ENCODE data around the gene EGR2.
"Not testable (repeated sequence)": the region's sequence is repeated elsewhere in the genome, so short reads cannot be mapped to it uniquely, and the experiment has no call there.

Gene EGR2

DNA sequence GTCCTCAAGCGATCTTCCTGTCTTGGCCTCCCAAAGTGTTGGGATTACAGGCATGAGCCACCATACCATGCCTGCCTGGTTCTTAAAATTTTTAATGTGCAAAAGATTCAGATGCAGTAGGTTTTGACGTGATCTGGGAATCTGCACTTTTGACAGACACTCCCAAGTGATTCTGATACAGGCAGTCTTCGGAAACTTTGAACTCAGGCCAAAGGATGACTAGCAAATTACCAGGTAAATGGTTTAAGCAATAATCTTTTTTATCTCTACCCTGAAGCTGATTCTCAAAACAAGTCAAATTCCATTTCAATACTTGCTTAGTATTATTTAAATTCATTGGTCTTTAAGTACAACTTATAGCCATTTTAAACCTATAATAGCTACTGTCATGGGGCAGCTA, 14.3 kb downstream of the EGR2 start:
- no peak overlapping the region for H2AFZ ChIP-seq (ENCODE audit: low read depth, low read length)
- H3K4me3 ChIP-seq (ENCODE audit: low read length): no peak overlapping the region
- no peaks in the 10 kb centered on the region for H3K27me3 ChIP-seq (ENCODE audit: insufficient read depth, low read length)
- H3K4me1 ChIP-seq (ENCODE audit: insufficient read depth, low read length): peaks cover 14% of the 10 kb centered on the region
- no peaks in the 10 kb centered on the region for H3K9me3 ChIP-seq (ENCODE audit: low read length)
- no peaks in the 10 kb centered on the region for H3K36me3 ChIP-seq (ENCODE audit: insufficient read depth, low read length)

GRCh38 chr10:62796896-62797295, 19.3 kb downstream of the EGR2 start:
- Histone ChIP-seq H3K4me3 (ENCODE audit: low read length) (no peak overlapping the region), H3K36me3 (ENCODE audit: insufficient read depth, low read length) (no peaks in the 10 kb centered on the region), H3K27me3 (ENCODE audit: insufficient read depth, low read length) (no peaks in the 10 kb centered on the region), H3K4me1 (ENCODE audit: insufficient read depth, low read length) (no peaks in the 10 kb centered on the region), H2AFZ (ENCODE audit: low read depth, low read length) (no peak overlapping the region), H3K9me3 (ENCODE audit: low read length) (no peaks in the 10 kb centered on the region)

DNA sequence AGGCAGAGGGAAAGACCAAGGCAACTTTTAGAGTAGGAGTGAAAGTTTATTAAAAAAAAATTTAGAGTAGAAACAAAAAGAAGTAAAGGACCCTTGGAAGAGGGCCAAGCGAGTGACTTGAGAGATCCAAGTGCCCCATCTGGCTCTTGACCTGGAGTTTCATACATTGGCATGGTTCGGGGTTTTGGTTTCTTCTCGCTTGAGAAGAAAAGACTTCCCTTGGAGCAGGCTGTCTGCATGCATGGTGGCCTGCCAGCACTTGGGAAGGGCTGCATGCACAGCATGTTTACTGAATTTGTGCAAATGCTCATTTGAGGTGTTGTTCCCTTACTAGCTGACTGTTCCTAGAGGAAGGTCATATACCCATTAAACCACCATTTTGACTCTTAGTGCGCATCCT, 20.4 kb downstream of the EGR2 start:
- Histone ChIP-seq H3K4me1 (ENCODE audit: insufficient read depth, low read length) (no peaks in the 10 kb centered on the region), H2AFZ (ENCODE audit: low read depth, low read length) (no peak overlapping the region)

GRCh38 chr10:62795100-62795499, 21.1 kb downstream of the EGR2 start:
- no peaks in the 10 kb centered on the region for H3K4me1 ChIP-seq (ENCODE audit: insufficient read depth, low read length)
- H3K9me3 ChIP-seq (ENCODE audit: low read length): no peaks in the 10 kb centered on the region
- H3K27me3 ChIP-seq (ENCODE audit: insufficient read depth, low read length): no peaks in the 10 kb centered on the region
- no peaks in the 10 kb centered on the region for H3K36me3 ChIP-seq (ENCODE audit: insufficient read depth, low read length)
- no peak overlapping the region for H2AFZ ChIP-seq (ENCODE audit: low read depth, low read length)
- H3K4me3 ChIP-seq (ENCODE audit: low read length): no peak overlapping the region

More for the DNA sequence above, 20.4 kb downstream of the EGR2 start:
- H3K36me3 ChIP-seq (ENCODE audit: insufficient read depth, low read length): no peaks in the 10 kb centered on the region
- no peaks in the 10 kb centered on the region for H3K27me3 ChIP-seq (ENCODE audit: insufficient read depth, low read length)
- no peaks in the 10 kb centered on the region for H3K9me3 ChIP-seq (ENCODE audit: low read length)
- H3K4me3 ChIP-seq (ENCODE audit: low read length): no peak overlapping the region

- Histone ChIP-seq H3K4me3 (ENCODE audit: low read length) (no peak overlapping the region), H3K4me1 (ENCODE audit: insufficient read depth, low read length) (no peaks in the 10 kb centered on the region), H2AFZ (ENCODE audit: low read depth, low read length) (no peak overlapping the region), H3K36me3 (ENCODE audit: insufficient read depth, low read length) (no peaks in the 10 kb centered on the region), H3K27me3 (ENCODE audit: insufficient read depth, low read length) (no peaks in the 10 kb centered on the region), H3K9me3 (ENCODE audit: low read length) (no peaks in the 10 kb centered on the region)
Observed at GRCh38 chr10:62794306-62794705, 21.9 kb downstream of the EGR2 start.

DNA sequence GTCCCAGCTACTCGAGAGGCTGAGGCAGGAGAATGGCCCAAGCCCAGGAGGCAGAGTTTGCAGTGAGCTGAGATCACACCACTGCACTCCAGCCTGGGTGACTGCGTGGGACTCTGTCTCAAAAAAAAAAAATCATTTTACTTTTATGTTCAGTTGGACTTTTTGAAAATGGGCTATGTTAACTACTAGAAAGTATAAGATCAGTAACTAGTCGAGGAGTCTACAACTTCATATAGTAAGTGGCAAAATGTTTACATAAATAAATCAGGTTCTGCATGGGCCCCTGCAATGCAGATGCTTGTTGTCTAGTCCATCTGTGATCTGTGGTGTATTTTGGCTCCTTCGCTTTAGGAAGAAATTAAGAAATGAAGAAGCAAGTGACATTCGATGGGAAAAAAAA, 23.9 kb downstream of the EGR2 start:
- Histone ChIP-seq H3K9me3 (ENCODE audit: low read length) (no peaks in the 10 kb centered on the region), H3K4me1 (ENCODE audit: insufficient read depth, low read length) (no peaks in the 10 kb centered on the region), H2AFZ (ENCODE audit: low read depth, low read length) (no peak overlapping the region), H3K36me3 (ENCODE audit: insufficient read depth, low read length) (no peaks in the 10 kb centered on the region), H3K4me3 (ENCODE audit: low read length) (no peak overlapping the region), H3K27me3 (ENCODE audit: insufficient read depth, low read length) (no peaks in the 10 kb centered on the region)

GRCh38 chr10:62790571-62790970, 25.6 kb downstream of the EGR2 start:
- H3K27me3 ChIP-seq (ENCODE audit: insufficient read depth, low read length): no peaks in the 10 kb centered on the region
- no peaks in the 10 kb centered on the region for H3K9me3 ChIP-seq (ENCODE audit: low read length)
- H3K36me3 ChIP-seq (ENCODE audit: insufficient read depth, low read length): no peaks in the 10 kb centered on the region
- H3K4me3 ChIP-seq (ENCODE audit: low read length): no peak overlapping the region
- no peaks in the 10 kb centered on the region for H3K4me1 ChIP-seq (ENCODE audit: insufficient read depth, low read length)
- no peak overlapping the region for H2AFZ ChIP-seq (ENCODE audit: low read depth, low read length)

- Histone ChIP-seq H3K27me3 (ENCODE audit: insufficient read depth, low read length) (no peaks in the 10 kb centered on the region), H3K9me3 (ENCODE audit: low read length) (no peaks in the 10 kb centered on the region), H2AFZ (ENCODE audit: low read depth, low read length) (no peak overlapping the region), H3K4me1 (ENCODE audit: insufficient read depth, low read length) (no peaks in the 10 kb centered on the region), H3K36me3 (ENCODE audit: insufficient read depth, low read length) (no peaks in the 10 kb centered on the region), H3K4me3 (ENCODE audit: low read length) (no peak overlapping the region)
Observed at GRCh38 chr10:62790019-62790555, 26.1 kb downstream of the EGR2 start.

DNA sequence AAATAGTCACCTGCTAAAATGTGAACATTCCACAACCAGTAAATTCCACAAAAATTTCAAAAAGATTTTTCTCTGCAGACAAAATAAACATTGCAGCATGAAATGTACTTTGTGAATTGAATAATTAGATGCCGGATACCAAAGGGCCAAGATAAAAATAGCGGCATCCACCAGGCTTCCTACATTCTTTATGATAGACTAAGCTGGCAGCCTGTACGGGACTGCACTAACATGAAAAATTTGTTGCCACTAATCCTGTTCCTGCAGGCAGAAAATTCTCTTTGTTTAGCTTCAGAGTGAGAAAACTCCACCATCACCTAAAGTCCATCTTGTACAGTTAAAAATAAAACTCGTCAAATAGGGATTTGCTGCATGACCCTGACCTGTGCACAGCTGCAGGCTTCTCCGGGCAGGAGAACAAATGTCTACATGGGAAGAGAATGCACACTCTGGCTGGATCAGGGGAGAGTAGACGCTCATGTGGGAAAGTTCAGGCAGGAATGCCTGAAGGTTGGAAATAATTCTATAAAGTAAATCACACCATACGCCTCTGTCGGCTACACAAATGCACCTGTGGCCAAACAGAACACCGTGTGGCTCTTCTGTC, 27.2 kb downstream of the EGR2 start:
- Histone ChIP-seq H2AFZ (ENCODE audit: low read depth, low read length) (no peak overlapping the region), H3K4me1 (ENCODE audit: insufficient read depth, low read length) (no peaks in the 10 kb centered on the region), H3K4me3 (ENCODE audit: low read length) (no peak overlapping the region), H3K36me3 (ENCODE audit: insufficient read depth, low read length) (no peaks in the 10 kb centered on the region), H3K27me3 (ENCODE audit: insufficient read depth, low read length) (no peaks in the 10 kb centered on the region), H3K9me3 (ENCODE audit: low read length) (no peaks in the 10 kb centered on the region)

DNA sequence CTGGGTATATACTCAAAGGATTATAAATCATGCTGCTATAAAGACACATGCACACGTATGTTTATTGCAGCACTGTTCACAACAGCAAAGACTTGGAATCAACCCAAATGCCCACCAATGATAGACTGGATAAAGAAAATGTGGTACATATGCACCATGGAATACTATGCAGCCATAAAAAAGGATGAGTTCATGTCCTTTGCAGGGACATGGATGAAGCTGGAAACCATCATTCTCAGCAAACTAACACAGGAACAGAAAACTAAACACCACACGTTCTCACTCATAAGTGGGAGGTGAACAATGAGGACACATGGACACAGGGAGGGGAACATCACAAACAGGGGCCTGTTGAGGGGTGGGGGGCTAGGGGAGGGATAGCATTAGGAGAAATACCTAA, 27.9 kb downstream of the EGR2 start:
- H3K9me3 ChIP-seq (ENCODE audit: low read length); H3K4me1 ChIP-seq (ENCODE audit: insufficient read depth, low read length); H3K27me3 ChIP-seq (ENCODE audit: insufficient read depth, low read length); H3K4me3 ChIP-seq (ENCODE audit: low read length); H3K36me3 ChIP-seq (ENCODE audit: insufficient read depth, low read length); H2AFZ ChIP-seq (ENCODE audit: low read depth, low read length): not testable (repeated sequence)

DNA sequence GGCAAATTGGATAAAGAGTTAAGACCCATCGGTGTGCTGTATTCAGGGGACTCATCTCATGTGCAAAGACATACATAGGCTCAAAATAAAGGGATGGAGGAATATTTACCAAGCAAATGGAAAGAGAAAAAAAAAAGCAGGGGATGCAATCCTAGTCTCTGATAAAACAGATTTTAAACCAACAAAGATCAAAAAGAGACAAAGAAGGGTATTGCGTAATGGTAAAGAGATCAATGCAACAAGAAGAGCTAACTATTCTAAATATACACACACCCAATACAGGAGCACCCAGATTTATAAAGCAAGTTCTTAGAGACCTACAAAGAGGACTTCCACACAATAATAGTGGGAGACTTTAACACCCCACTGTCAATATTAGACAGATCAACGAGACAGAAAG, 31.6 kb downstream of the EGR2 start:
- H2AFZ ChIP-seq (ENCODE audit: low read depth, low read length); H3K4me1 ChIP-seq (ENCODE audit: insufficient read depth, low read length); H3K36me3 ChIP-seq (ENCODE audit: insufficient read depth, low read length); H3K27me3 ChIP-seq (ENCODE audit: insufficient read depth, low read length); H3K9me3 ChIP-seq (ENCODE audit: low read length); H3K4me3 ChIP-seq (ENCODE audit: low read length): not testable (repeated sequence)

GRCh38 chr10:62779487-62780248, 36.5 kb downstream of the EGR2 start:
- Histone ChIP-seq H3K9me3 (ENCODE audit: low read length) (no peaks in the 10 kb centered on the region), H3K27me3 (ENCODE audit: insufficient read depth, low read length) (no peaks in the 10 kb centered on the region), H3K4me1 (ENCODE audit: insufficient read depth, low read length) (no peaks in the 10 kb centered on the region), H3K36me3 (ENCODE audit: insufficient read depth, low read length) (no peaks in the 10 kb centered on the region), H2AFZ (ENCODE audit: low read depth, low read length) (no peak overlapping the region), H3K4me3 (ENCODE audit: low read length) (no peak overlapping the region)

- no peaks in the 10 kb centered on the region for H3K4me1 ChIP-seq (ENCODE audit: insufficient read depth, low read length)
- H2AFZ ChIP-seq (ENCODE audit: low read depth, low read length): no peak overlapping the region
- H3K27me3 ChIP-seq (ENCODE audit: insufficient read depth, low read length): no peaks in the 10 kb centered on the region
- H3K4me3 ChIP-seq (ENCODE audit: low read length): no peak overlapping the region
- no peaks in the 10 kb centered on the region for H3K9me3 ChIP-seq (ENCODE audit: low read length)
- H3K36me3 ChIP-seq (ENCODE audit: insufficient read depth, low read length): no peaks in the 10 kb centered on the region
Observed at GRCh38 chr10:62778125-62778524, 38.0 kb downstream of the EGR2 start.
